Activated B cell treated with CpG ODN at 0.5 μM for 24 hours (primary cell): ENCODE results near the gene MED13L. TPM values are rescaled to one million over a fixed set of nuclear protein-coding genes. Genes with fewer than 3 reads are reported as not detected.

ENCODE experiments used
- ATAC-seq: fragments of 200-7000 bp; cut with Tn5 transposase; one replicate; pipeline ENCODE4 v1.10.0; 2021; ENCODE audit warnings: low read depth, mild to moderate bottlenecking, moderate library complexity
- CTCF ChIA-PET: fragments of 350-600 bp; sonication (Branson Sonifier 250); formaldehyde crosslinking; loops from one replicate; lab custom pipeline; 2021; ENCODE audit warnings: antibody characterized with exemption; lab: Charles Lee
- POLR2A ChIA-PET: fragments of 350-600 bp; sonication (Branson Sonifier 250); formaldehyde crosslinking; loops from one replicate; lab custom pipeline; 2021; ENCODE audit warnings: antibody characterized with exemption; lab: Charles Lee
- DNase-seq: peaks from one replicate; pipeline ENCODE4 v3.0.0; 2022
- H3K27ac Mint-ChIP-seq: one replicate; pipeline ENCODE4 v1.8.0; 2020; ENCODE audit warnings: mixed read lengths
- H3K27me3 Mint-ChIP-seq: one replicate; pipeline ENCODE4 v1.8.0; 2021; ENCODE audit warnings: mixed read lengths
- H3K36me3 Mint-ChIP-seq: one replicate; pipeline ENCODE4 v1.8.0; 2021; ENCODE audit warnings: low read depth, mixed read lengths
- H3K4me1 Mint-ChIP-seq: one replicate; pipeline ENCODE4 v1.8.0; 2021; ENCODE audit warnings: mixed read lengths
- H3K4me3 Mint-ChIP-seq: one replicate; pipeline ENCODE4 v1.8.0; 2020; ENCODE audit warnings: mild to moderate bottlenecking, mixed read lengths
- H3K9me3 Mint-ChIP-seq: one replicate; pipeline ENCODE4 v1.8.0; 2020; ENCODE audit warnings: mixed read lengths
- CTCF ChIP-seq: fragments of 200-600 bp; IDR thresholded peaks from one replicate; pipeline ENCODE4 v1.8.0; 2022; ENCODE audit warnings: antibody characterized with exemption, mild to moderate bottlenecking
- intact Hi-C: fragments of 100-400 bp; cut with micrococcal nuclease; formaldehyde crosslinking; loops from one replicate; pipeline ENCODE4 v1.15.1; 2024
- total RNA-seq: library from RNA; stranded (reverse); gene quantifications from 2 replicates; pipeline ENCODE4 v1.2.3, GENCODE V29; 2022

Gene MED13L
- total RNA-seq, 1 donor from 2014 or later: 183 TPM

GRCh38 chr12:116019415-116019814 is 258.1 kb downstream of the MED13L start:
- ATAC-seq: no peak
- H3K9me3 Mint-ChIP-seq: no peaks in the 10 kb centered on the region
- H3K36me3 Mint-ChIP-seq: peaks cover 60% of the 10 kb centered on the region
- DNase-seq: no peak
- H3K4me1 Mint-ChIP-seq: peaks cover 11% of the 10 kb centered on the region
- no peak for TF ChIP-seq CTCF
- H3K27ac Mint-ChIP-seq: no peak overlapping the region
- ChIA-PET CTCF (no interaction called here), POLR2A (no interaction called here)
- intact Hi-C loops: no loop called here
- no peaks in the 10 kb centered on the region for H3K27me3 Mint-ChIP-seq
- no peak overlapping the region for H3K4me3 Mint-ChIP-seq

- peaks cover 6% of the 10 kb centered on the region for H3K4me1 Mint-ChIP-seq
- POLR2A ChIA-PET: interaction anchor here (0.6 kb wide), 1 partner anchor 80 kb away, joined by 3 read pairs; no protein-coding TSS in a partner anchor
- TF ChIP-seq CTCF: no peak
- H3K9me3 Mint-ChIP-seq: no peaks in the 10 kb centered on the region
- H3K27me3 Mint-ChIP-seq: no peaks in the 10 kb centered on the region
- H3K36me3 Mint-ChIP-seq: peaks cover 71% of the 10 kb centered on the region
- intact Hi-C loops: no loop called here
- no peak overlapping the region for H3K4me3 Mint-ChIP-seq
- DNase-seq: no peak
- ATAC-seq: no peak
- no peak overlapping the region for H3K27ac Mint-ChIP-seq
- CTCF ChIA-PET: no interaction called here
Measured at GRCh38 chr12:116018282-116018681, 259.2 kb downstream of the MED13L start.

DNA sequence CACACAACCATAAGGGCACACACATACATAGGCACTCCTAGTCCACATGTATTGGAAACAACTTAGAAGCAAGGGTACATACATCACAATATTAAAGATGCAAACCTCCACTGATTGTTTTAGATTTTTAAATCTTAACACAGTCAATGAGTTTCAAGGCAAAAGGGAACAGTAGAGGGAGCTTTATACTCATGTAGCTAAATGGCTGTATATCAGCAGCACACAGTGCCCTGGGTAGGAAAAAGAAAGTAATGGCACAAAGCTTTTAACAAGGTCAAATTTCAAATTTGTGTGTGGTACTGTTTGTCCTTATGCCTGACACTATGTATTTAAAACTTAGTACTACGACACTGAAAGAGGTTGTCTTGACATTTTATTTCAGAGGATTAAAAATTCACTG is 262.0 kb downstream of the MED13L start:
- H3K9me3 Mint-ChIP-seq: no peaks in the 10 kb centered on the region
- peak; percentile 67 for ATAC-seq
- intact Hi-C loops: loop anchor here (1.0 to 2.0 kb wide), 3 partner anchors 221 to 694 kb away; no protein-coding TSS in a partner anchor
- no peaks in the 10 kb centered on the region for H3K4me1 Mint-ChIP-seq
- H3K4me3 Mint-ChIP-seq: no peak overlapping the region
- H3K27ac Mint-ChIP-seq: no peak overlapping the region
- peaks cover 81% of the 10 kb centered on the region for H3K36me3 Mint-ChIP-seq
- ChIA-PET POLR2A (interaction anchor here (0.5 kb wide), 1 partner anchor 221 kb away, joined by 4 read pairs; no protein-coding TSS in a partner anchor), CTCF (interaction anchor here (0.6 to 2.3 kb wide), 10 partner anchors 38 to 694 kb away, joined by 3 to 19 read pairs (median 3); no protein-coding TSS in a partner anchor)
- TF ChIP-seq CTCF: no peak
- DNase-seq: no peak
- no peaks in the 10 kb centered on the region for H3K27me3 Mint-ChIP-seq

DNA sequence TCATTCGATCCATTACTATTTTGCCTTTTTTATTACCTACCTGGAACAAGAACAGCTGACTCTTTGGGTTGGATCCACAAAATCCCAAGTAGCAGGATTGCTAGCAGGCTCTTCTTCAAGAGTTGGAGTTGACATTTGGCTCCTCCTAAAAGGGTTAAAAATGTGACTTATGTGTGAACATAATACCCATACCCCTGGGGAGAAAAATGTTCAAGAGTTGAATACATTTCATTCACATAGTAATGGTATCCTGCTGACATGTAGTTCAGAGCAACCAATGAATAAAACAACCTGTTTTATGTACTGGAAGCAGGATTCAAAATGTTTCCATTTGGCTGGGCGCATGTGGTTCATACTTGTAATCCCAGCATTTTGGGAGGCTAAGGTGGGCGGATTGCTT is 264.7 kb downstream of the MED13L start:
- DNase-seq (no peak), ATAC-seq (no peak)
- POLR2A ChIA-PET: no interaction called here
- H3K27ac Mint-ChIP-seq: no peak overlapping the region
- no peaks in the 10 kb centered on the region for H3K9me3 Mint-ChIP-seq
- TF ChIP-seq CTCF: no peak
- H3K27me3 Mint-ChIP-seq: no peaks in the 10 kb centered on the region
- no peak overlapping the region for H3K4me3 Mint-ChIP-seq
- intact Hi-C loops: no loop called here
- H3K4me1 Mint-ChIP-seq: no peaks in the 10 kb centered on the region
- peaks cover 82% of the 10 kb centered on the region for H3K36me3 Mint-ChIP-seq
- CTCF ChIA-PET: no interaction called here

DNA sequence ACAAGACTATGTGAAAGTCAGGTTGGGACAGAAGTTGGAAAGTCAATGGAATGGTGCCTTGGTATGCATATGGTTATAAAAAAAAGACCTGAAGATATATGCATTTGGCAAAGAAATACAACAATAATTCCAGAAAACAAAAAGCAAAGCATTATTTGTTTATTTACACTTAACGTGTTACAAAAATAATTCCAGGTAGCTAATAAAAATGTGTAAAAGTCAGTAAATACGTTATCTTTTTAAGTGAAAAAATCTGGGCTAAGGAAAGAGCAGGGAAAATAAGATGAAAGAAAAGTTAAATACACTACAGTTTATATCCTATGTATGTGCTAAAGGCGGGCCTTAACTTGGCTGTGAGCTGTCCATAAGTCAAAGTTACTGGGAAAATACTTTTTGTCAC is 266.3 kb downstream of the MED13L start:
- POLR2A ChIA-PET: interaction anchor here (0.7 kb wide), 1 partner anchor 325 kb away, joined by 3 read pairs; no protein-coding TSS in a partner anchor
- ATAC-seq: no peak
- Mint-ChIP-seq H3K4me3 (no peak overlapping the region), H3K27me3 (no peaks in the 10 kb centered on the region), H3K27ac (no peak overlapping the region), H3K4me1 (no peaks in the 10 kb centered on the region), H3K9me3 (no peaks in the 10 kb centered on the region), H3K36me3 (peaks cover 84% of the 10 kb centered on the region)
- intact Hi-C loops: no loop called here
- DNase-seq: no peak
- CTCF ChIA-PET: interaction anchor here (1.7 kb wide), 1 partner anchor 698 kb away, joined by 4 read pairs; no protein-coding TSS in a partner anchor
- TF ChIP-seq CTCF: no peak
